ENCODE results near the gene RICTOR.

GRCh38 chr5:39024884-39025283, 49.3 kb downstream of the RICTOR start:
- TF ChIP-seq POLR2AphosphoS5 (IDR thresholded peaks at IDR 0.05), result no peak
- TF ChIP-seq, protein P1, sequence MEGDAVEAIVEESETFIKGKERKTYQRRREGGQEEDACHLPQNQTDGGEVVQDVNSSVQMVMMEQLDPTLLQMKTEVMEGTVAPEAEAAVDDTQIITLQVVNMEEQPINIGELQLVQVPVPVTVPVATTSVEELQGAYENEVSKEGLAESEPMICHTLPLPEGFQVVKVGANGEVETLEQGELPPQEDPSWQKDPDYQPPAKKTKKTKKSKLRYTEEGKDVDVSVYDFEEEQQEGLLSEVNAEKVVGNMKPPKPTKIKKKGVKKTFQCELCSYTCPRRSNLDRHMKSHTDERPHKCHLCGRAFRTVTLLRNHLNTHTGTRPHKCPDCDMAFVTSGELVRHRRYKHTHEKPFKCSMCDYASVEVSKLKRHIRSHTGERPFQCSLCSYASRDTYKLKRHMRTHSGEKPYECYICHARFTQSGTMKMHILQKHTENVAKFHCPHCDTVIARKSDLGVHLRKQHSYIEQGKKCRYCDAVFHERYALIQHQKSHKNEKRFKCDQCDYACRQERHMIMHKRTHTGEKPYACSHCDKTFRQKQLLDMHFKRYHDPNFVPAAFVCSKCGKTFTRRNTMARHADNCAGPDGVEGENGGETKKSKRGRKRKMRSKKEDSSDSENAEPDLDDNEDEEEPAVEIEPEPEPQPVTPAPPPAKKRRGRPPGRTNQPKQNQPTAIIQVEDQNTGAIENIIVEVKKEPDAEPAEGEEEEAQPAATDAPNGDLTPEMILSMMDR (IDR thresholded peaks at IDR 0.05), result no peak
